CD4-positive, alpha-beta memory T cell (primary cell): ENCODE results near the gene ZNF423. TPM values are rescaled to one million over a fixed set of nuclear protein-coding genes. Genes with fewer than 3 reads are reported as not detected.

Experiments used
- CTCF ChIA-PET: fragments of 350-600 bp; sonication (Branson Sonifier 250); formaldehyde crosslinking; loops from one replicate; lab custom pipeline; 2021; ENCODE audit warnings: inconsistent platforms; ENCODE audit not compliant: partially characterized antibody; lab: Charles Lee
- POLR2A ChIA-PET: fragments of 350-600 bp; sonication (Branson Sonifier 250); formaldehyde crosslinking; loops from one replicate; lab custom pipeline; 2021; ENCODE audit not compliant: partially characterized antibody; lab: Charles Lee
- DNase-seq, 5 donors: peaks; one replicate each; pipeline versions ENCODE4 v3.0.0 to v3.0.0-alpha.2; 2020 to 2022; ENCODE audit warnings: mixed read lengths in 1 of 5
- H3K27ac ChIP-seq: one replicate; pipeline ENCODE4 v1.7.0; 2013; ENCODE audit warnings: low read depth, low read length
- H3K27me3 ChIP-seq: 2 replicates; pipeline ENCODE4 v1.7.0; 2013; ENCODE audit warnings: mild to moderate bottlenecking, low read length, moderate library complexity; ENCODE audit not compliant: insufficient read depth
- H3K36me3 ChIP-seq: 2 replicates; pipeline ENCODE4 v1.7.0; 2013; ENCODE audit warnings: mild to moderate bottlenecking, low read length, moderate library complexity; ENCODE audit not compliant: insufficient read depth
- H3K4me1 ChIP-seq: 2 replicates; pipeline ENCODE4 v1.7.0; 2013; ENCODE audit warnings: mild to moderate bottlenecking, low read length, moderate library complexity; ENCODE audit not compliant: insufficient read depth
- H3K4me3 ChIP-seq, 2 donors: one replicate each; pipeline ENCODE4 v1.7.0; 2013; ENCODE audit warnings: low read length in 2 of 2, mild to moderate bottlenecking in 1 of 2
- H3K9me3 ChIP-seq, 2 donors: one replicate each; pipeline ENCODE4 v1.7.0; 2013; ENCODE audit warnings: low read length in 2 of 2, control low read depth in 1 of 2; ENCODE audit not compliant: control insufficient read depth in 1 of 2
- H3K27ac Mint-ChIP-seq, 7 donors: one replicate each; pipeline ENCODE4 v1.8.0; 2020 to 2021; ENCODE audit warnings: mixed read lengths in 7 of 7, mild to moderate bottlenecking in 6 of 7, inconsistent platforms in 3 of 7, moderate library complexity in 3 of 7
- H3K27me3 Mint-ChIP-seq, 2 donors: one replicate each; pipeline ENCODE4 v1.8.0; 2020 to 2021; ENCODE audit warnings: mixed read lengths in 2 of 2
- H3K36me3 Mint-ChIP-seq, 2 donors: one replicate each; pipeline ENCODE4 v1.8.0; 2020 to 2021; ENCODE audit warnings: mixed read lengths in 2 of 2, inconsistent platforms in 1 of 2, mild to moderate bottlenecking in 1 of 2
- H3K4me1 Mint-ChIP-seq, 4 donors: one replicate each; pipeline ENCODE4 v1.8.0; 2020 to 2021; ENCODE audit warnings: mixed read lengths in 4 of 4, mild to moderate bottlenecking in 1 of 4
- H3K4me3 Mint-ChIP-seq, 8 donors: one replicate each; pipeline ENCODE4 v1.8.0; 2020 to 2021; ENCODE audit warnings: mixed read lengths in 8 of 8, mild to moderate bottlenecking in 7 of 8, moderate library complexity in 6 of 8, inconsistent platforms in 3 of 8
- H3K9me3 Mint-ChIP-seq, 8 donors: one replicate each; pipeline ENCODE4 v1.8.0; 2020 to 2021; ENCODE audit warnings: mixed read lengths in 8 of 8, mild to moderate bottlenecking in 5 of 8, inconsistent platforms in 3 of 8, moderate library complexity in 1 of 8
- intact Hi-C: fragments of 100-400 bp; cut with micrococcal nuclease; formaldehyde crosslinking; loops from one replicate; pipeline ENCODE4 v1.15.1; 2023
- polyA plus RNA-seq, 2 donors: library from polyadenylated mRNA; unstranded; fragments of 300-500 nt; fragmentation: Illumina TruSeq; gene quantifications; one replicate each; pipeline ENCODE4 v1.2.3, GENCODE V29; 2021
- total RNA-seq, 2 experiments: library from RNA; stranded (reverse); gene quantifications; one replicate each; pipeline ENCODE4 v1.2.3, GENCODE V29; 2021

ZNF423 gene
- total and polyA plus RNA-seq, 4 experiments from 2014 or later: not detected

- Histone ChIP-seq H3K9me3 (no peaks in the 10 kb centered on the region), H3K36me3 (no peaks in the 10 kb centered on the region), H3K27me3 (no peaks in the 10 kb centered on the region), H3K4me1 (peaks cover 22% of the 10 kb centered on the region), H3K27ac (no peak overlapping the region), H3K4me3 (no peak overlapping the region)
- no peaks in the 10 kb centered on the region for H3K36me3 Mint-ChIP-seq
- ChIA-PET POLR2A (no interaction called here), CTCF (no interaction called here)
- DNase-seq: no peak
- no peaks in the 10 kb centered on the region for H3K9me3 Mint-ChIP-seq
- no peaks in the 10 kb centered on the region for H3K27me3 Mint-ChIP-seq
- intact Hi-C loops: no loop called here
- H3K4me1 Mint-ChIP-seq: peaks cover 17 to 38% (median 23%) of the 10 kb centered on the region in 4 donors
- peak overlapping the region in 1 of 7 donors; percentile 30 for H3K27ac Mint-ChIP-seq
- no peak overlapping the region for H3K4me3 Mint-ChIP-seq
Observed at GRCh38 chr16:49467540-49468372, 388.2 kb downstream of the ZNF423 start.

DNA sequence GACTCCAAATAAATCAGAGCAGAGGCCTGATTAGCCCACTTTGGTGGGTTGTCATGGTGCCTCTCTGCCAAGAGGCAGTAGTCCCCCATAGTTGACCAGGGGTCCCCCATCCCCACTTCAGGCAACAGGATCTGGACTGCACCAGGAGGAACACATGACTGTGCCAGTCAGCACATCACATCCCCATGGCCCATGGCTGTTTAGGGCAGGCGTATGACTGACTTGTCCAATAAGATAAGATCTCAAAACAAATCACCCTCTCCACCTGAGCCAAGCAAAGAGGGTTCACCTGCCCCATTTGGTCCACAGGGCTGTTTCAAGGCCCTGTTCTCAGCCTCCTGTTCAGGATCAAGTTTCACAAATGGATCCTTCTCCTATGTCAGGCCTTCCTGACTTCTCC, 389.0 kb downstream of the ZNF423 start:
- Mint-ChIP-seq H3K36me3 (no peaks in the 10 kb centered on the region), H3K4me1 (peaks cover 23 to 46% (median 30%) of the 10 kb centered on the region in 4 donors), H3K27me3 (no peaks in the 10 kb centered on the region), H3K4me3 (no peak overlapping the region), H3K9me3 (no peaks in the 10 kb centered on the region), H3K27ac (peak overlapping the region in 1 of 7 donors; percentile 49)
- Histone ChIP-seq H3K27ac (no peak overlapping the region), H3K36me3 (no peaks in the 10 kb centered on the region), H3K27me3 (no peaks in the 10 kb centered on the region), H3K4me3 (no peak overlapping the region), H3K9me3 (no peaks in the 10 kb centered on the region), H3K4me1 (peaks cover 29% of the 10 kb centered on the region)
- ChIA-PET POLR2A (no interaction called here), CTCF (no interaction called here)
- no peak for DNase-seq
- intact Hi-C loops: no loop called here

DNA sequence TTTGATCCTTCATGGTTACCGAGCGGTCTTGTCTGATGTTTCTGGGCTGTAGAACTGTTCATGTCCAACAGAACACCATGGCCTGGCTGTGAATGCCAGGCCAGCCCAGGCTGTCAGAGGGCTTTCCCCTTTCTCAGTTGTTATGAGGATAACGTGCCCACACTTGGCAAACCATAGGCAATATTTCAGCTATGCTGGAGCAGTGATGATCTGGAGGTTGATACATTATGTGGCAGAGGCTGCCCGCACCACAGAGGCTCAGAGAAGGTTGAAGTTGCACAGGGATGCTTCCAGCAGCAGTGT, 389.4 kb downstream of the ZNF423 start:
- H3K27ac ChIP-seq: no peak overlapping the region
- peak overlapping the region in 2 of 7 donors; percentile 49 to 90 for H3K27ac Mint-ChIP-seq
- CTCF ChIA-PET: no interaction called here

DNA sequence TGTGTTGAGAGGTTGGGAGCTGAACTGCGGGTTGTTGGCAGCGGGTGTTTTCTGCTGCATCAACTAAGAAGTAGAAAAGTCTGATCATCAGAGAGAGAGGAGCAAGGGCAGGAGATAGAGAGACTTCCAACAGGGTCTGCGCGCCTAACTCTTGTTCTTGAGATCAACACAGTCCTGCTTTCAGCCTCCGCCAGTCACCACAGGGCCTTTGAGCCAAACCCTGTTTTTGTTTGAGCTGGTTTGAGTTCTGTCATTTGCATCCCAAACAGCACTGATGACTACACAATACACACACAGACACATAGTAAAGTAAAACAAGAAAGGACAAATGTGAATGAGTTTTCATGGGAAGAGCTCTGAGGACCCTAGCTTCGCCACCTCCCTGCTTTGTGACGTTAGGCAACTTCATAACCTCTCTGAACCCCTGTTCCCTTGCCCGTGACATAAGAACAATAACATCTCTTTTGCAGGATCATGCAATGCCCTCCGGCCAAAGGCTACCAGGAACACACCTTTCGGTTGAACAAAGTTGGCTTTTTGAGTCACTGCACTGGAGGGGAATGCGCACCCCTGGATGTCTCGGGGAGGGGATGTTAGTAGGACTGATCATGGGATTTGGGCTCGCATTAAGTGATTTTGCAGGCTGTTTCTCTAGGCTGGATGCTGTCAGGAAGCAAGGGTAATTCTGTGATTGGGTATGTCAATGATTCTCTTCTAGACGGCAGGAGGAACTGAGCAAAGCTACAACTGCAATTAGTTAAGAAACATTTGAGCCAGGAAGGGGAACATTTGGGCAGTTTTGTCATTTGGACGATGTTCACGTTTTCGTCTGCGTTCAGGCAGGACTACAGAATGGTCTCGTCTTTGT, 390.0 kb downstream of the ZNF423 start:
- Histone ChIP-seq H3K9me3 (no peaks in the 10 kb centered on the region), H3K4me3 (no peak overlapping the region), H3K36me3 (no peaks in the 10 kb centered on the region), H3K27me3 (no peaks in the 10 kb centered on the region), H3K4me1 (peaks cover 29% of the 10 kb centered on the region), H3K27ac (no peak overlapping the region)
- intact Hi-C loops: no loop called here
- Mint-ChIP-seq H3K27ac (peak overlapping the region in 6 of 7 donors; percentile 8 to 90 (median 78)), H3K4me1 (peaks cover 24 to 51% (median 32%) of the 10 kb centered on the region in 4 donors), H3K4me3 (peak overlapping the region in 2 of 8 donors; percentile 8 to 26), H3K36me3 (no peaks in the 10 kb centered on the region), H3K27me3 (no peaks in the 10 kb centered on the region), H3K9me3 (no peaks in the 10 kb centered on the region)
- ChIA-PET POLR2A (no interaction called here), CTCF (no interaction called here)
- DNase-seq: no peak

More for the DNA sequence above, 389.4 kb downstream of the ZNF423 start:
- Histone ChIP-seq H3K4me1 (peaks cover 29% of the 10 kb centered on the region), H3K36me3 (no peaks in the 10 kb centered on the region), H3K27me3 (no peaks in the 10 kb centered on the region), H3K9me3 (no peaks in the 10 kb centered on the region), H3K4me3 (no peak overlapping the region)
- POLR2A ChIA-PET: no interaction called here
- H3K9me3 Mint-ChIP-seq: no peaks in the 10 kb centered on the region
- peak overlapping the region in 1 of 8 donors; percentile 8 for H3K4me3 Mint-ChIP-seq
- intact Hi-C loops: no loop called here
- DNase-seq: no peak
- no peaks in the 10 kb centered on the region for H3K36me3 Mint-ChIP-seq
- peaks cover 24 to 50% (median 32%) of the 10 kb centered on the region in 4 donors for H3K4me1 Mint-ChIP-seq
- no peaks in the 10 kb centered on the region for H3K27me3 Mint-ChIP-seq

GRCh38 chr16:49464877-49465504, 390.9 kb downstream of the ZNF423 start:
- Mint-ChIP-seq H3K36me3 (no peaks in the 10 kb centered on the region), H3K9me3 (no peaks in the 10 kb centered on the region), H3K27me3 (no peaks in the 10 kb centered on the region), H3K4me3 (peak overlapping the region in 1 of 8 donors; percentile 25), H3K27ac (peak overlapping the region; percentile 26 to 98 (median 87)), H3K4me1 (peaks cover 24 to 54% (median 32%) of the 10 kb centered on the region in 4 donors)
- ChIA-PET POLR2A (no interaction called here), CTCF (no interaction called here)
- peaks cover 29% of the 10 kb centered on the region for H3K4me1 ChIP-seq
- intact Hi-C loops: no loop called here
- no peaks in the 10 kb centered on the region for H3K27me3 ChIP-seq
- no peak overlapping the region for H3K27ac ChIP-seq
- H3K36me3 ChIP-seq: no peaks in the 10 kb centered on the region
- no peak overlapping the region for H3K4me3 ChIP-seq
- H3K9me3 ChIP-seq: no peaks in the 10 kb centered on the region
- DNase-seq: no peak

DNA sequence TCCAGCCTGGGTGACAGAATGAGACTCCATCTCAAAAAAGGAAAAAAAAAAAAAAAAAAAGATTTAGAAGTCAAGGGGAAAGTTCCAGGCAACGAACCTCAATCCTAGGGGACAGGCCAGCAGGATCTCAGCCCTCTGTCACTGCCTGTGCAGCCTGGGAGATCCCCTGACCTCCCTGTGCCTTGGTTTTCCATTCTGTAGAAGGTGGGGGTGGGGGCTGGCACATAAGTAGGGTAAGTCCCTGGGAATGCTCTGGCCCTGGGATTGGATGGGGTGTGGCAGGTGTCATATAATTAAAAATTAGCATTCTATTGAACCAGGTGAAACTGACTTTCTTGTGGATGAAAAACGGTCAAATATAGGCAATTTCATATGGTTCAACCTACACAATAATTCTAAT, 391.8 kb downstream of the ZNF423 start:
- peaks cover 24 to 54% (median 32%) of the 10 kb centered on the region in 4 donors for H3K4me1 Mint-ChIP-seq
- Histone ChIP-seq H3K4me3 (no peak overlapping the region), H3K27me3 (no peaks in the 10 kb centered on the region), H3K4me1 (peaks cover 29% of the 10 kb centered on the region), H3K36me3 (no peaks in the 10 kb centered on the region), H3K9me3 (no peaks in the 10 kb centered on the region), H3K27ac (no peak overlapping the region)
- no peak for DNase-seq
- CTCF ChIA-PET: no interaction called here
- no peaks in the 10 kb centered on the region for H3K36me3 Mint-ChIP-seq
- H3K27ac Mint-ChIP-seq: peak overlapping the region; percentile 74 to 98 (median 93)
- H3K27me3 Mint-ChIP-seq: no peaks in the 10 kb centered on the region
- POLR2A ChIA-PET: interaction anchor here (0.7 kb wide), 1 partner anchor 8 kb away, joined by 5 read pairs; no protein-coding TSS in a partner anchor
- H3K9me3 Mint-ChIP-seq: no peaks in the 10 kb centered on the region
- peak overlapping the region; percentile 39 to 80 (median 72) for H3K4me3 Mint-ChIP-seq
- intact Hi-C loops: no loop called here
